ENCODE data around the gene FBLL1.
"Not testable (repeated sequence)": the region's sequence is repeated elsewhere in the genome, so short reads cannot be mapped to it uniquely, and the experiment has no call there.

The FBLL1 gene

DNA sequence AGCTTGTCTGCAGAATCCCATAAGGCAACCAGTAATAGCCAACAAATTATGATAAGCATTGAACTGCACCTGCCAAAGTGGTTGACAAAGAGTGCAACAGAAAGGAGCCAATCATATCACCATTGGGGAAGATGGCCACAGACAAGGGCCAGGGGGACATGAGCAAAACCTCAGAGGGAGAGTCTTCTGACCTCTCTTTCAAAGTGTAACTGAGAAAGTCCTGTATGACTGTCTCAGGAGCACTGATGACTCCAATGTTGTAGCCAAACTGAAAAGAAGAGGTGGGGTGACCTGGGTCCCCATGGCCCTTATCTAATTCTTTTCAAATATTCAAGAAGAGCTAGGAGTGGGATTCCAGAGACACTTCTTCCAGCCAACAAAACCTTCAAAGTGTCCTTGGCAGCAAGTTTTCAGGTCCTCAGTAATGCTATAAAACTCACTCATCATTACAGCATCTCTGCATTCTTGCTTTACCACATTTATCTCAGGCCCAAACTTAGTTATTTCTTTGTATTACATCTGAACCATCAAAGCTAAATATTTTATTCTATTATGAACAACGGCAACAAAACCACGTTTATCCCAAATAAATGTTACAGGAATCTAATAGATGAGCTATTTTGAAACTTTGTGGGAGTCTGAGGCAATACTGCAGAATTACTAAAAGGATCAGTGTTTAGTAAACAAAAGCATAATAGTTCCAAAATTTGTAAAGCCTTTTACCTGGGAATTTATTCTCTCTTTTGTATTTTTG, 24.4 kb downstream of the FBLL1 start:
- DNase-seq = no peak

DNA sequence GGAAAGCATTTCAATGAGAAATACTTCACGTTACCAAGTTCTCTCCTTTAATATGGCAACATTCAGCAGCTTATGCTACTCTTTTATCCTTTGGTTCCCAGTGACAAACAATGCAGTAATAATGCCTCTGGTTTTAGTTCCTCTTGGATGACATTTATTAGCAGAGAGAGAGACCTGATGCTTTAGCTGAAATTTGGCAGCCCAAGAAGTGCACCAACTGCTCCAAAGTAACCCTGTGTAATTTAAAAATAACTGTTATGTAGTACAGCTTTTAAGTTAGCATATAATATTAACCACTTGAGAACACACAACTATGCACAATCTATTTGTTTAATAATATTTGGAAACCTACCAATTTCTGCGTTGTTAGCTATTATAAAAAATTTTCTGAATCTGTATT, 28.3 kb downstream of the FBLL1 start:
- no peak for DNase-seq

DNA sequence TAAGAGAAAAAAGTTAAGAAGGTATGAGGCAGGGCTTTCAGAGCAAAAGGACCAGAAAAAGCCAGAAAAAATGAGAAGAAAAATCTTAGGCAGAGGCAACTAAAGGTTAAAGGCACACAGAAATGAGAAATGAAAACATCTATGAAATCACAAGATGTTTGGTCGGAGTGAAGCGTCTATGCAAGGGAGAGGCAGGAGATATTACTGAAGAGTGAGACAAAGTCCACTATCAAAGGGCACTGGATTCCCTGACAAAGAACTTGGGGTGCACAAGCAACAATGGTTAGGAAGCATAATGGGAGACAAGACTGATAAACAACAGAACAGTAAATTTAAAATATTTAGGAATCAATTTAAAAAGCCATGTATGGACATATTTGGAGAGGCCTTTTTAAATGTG, 33.2 kb downstream of the FBLL1 start:
- DNase-seq = no peak

DNA sequence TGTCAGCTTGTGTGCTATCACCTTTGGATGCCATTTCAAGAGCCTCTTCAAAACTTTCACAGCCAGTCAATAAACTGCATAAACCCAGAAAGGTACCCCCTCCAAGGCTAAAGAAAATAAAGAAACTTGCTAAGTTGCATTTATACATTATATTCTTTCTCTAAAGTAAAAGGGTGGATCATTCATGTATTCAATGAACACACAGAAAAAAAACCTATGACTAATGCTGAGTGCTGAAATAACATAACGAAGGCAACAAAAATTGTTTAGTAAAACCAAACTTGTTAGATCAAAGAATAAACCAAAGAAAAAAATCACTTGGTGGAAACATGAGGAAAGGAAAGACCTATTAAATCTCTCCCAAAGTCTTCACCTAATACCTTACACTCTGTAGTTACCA, 34.9 kb downstream of the FBLL1 start:
- DNase-seq = no peak

DNA sequence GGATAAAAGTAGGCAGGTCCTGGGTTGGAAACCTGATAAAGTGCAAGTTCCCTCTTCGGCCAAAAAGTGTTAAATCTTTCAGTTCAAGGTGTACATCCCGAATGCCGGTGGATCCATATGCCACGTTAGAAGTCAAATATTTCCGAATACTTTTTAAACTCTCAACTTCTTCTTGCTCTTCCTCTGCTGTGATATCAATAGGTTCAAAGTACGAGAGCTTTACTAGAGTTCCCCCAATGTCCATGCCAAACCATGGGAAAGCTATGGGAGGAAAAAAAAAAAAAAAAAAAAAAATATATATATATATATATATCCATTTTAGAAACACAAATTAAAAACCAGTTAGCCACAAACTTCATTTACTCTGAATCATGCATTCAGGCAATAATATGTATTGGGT, 39.6 kb downstream of the FBLL1 start:
- DNase-seq = no peak

DNA sequence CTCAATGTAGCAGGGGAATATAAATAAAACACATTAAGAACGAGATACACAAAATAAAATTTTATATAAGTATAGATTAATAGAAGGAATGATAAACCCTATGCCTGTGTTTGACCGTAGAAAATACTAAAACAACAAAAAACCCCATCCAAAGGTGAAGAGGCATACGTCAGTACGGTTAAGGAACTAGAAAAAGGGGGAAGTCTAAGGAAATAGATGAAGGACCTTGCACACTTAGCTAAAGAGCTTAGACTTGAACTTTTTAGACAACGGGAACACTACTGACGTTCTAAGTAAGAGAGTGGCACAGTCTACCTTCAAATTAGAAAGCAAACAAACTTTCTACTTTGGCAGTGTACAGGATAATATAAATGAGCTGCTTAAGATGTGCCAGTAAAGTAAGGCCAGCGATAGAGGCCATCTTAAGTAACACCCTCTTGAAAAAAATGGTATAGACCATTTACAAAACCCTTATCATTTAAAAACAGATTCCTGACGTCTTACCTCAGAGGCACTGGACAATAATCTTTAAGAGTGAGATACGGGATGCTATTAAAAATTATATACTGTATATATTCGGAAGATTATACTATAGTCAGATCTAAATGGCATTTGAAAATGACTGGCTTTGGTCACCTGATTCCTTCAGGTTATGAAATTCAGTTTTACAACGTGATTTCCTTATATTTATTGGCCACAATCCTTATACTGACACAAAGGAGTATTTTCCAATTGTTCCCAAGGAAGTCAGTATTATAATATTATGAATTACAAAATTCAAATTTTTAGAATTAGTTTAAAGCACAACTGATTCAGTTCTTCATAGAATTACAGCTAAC, 41.6 kb downstream of the FBLL1 start:
- no peak for DNase-seq

DNA sequence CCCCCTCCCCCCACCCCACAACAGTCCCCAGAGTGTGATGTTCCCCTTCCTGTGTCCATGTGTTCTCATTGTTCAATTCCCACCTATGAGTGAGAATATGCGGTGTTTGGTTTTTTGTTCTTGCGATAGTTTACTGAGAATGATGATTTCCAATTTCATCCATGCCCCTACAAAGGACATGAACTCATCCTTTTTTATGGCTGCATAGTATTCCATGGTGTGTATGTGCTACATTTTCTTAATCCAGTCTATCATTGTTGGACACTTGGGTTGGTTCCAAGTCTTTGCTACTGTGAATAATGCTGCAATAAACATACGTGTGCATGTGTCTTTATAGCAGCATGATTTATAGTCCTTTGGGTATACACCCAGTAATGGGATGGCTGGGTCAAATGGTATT, 44.6 kb downstream of the FBLL1 start:
- DNase-seq = not testable (repeated sequence)

DNA sequence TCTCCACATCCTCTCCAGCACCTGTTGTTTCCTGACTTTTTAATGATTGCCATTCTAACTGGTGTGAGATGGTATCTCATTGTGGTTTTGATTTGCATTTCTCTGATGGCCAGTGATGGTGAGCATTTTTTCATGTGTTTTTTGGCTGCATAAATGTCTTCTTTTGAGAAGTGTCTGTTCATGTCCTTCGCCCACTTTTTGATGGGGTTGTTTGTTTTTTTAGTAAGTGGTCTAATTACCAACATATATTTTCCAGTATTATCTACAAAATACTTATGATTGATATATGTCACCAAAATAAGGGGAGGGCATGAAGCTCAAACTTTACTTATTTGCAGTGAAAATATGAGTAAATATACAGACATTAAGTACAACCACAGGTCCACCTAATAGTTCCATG, 45.1 kb downstream of the FBLL1 start:
- not testable (repeated sequence) for DNase-seq

DNA sequence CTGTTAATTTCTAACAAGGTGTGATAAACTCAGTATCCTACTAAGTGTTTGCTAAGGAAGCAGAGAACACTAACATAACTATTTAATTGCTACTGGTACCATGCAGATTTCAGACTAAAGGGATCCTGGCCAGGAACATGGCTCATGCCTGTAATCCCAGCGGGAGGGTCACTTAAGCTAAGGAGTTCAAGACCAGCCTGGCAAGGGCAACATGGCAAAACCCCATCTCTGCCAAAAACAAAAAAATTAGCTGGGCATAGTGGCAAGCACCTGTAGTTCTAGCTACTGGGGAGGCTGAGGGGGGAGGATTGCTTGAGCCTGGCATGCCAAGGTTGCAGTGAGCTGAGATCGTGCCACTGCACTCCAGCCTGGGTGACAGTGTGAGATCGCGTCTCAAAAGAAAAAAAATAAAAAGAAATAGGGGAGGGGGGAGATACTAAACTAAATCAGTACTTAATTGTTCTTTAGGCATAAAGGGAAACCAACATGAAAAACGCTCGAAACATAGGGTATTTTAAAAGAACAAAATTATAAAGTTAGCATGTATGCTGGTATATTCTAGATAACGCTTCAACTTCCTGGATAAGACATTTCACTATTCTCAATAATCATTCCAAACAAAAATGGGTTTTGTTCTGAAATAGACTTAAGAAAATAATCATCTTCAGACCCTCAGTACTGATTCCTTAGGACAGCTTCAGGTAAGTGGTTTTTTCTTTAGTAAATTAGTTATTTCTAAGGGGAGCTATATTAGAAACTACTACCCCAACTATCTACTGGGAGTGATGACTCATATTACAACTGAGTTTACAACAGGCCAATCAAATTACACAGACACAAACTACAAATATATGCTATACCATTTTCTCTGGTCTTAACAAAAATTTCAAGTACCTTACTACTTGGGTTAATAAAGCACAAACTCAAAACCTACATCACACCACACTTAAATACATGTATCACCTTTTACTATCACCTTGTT, 46.6 kb downstream of the FBLL1 start:
- no peak for DNase-seq

DNA sequence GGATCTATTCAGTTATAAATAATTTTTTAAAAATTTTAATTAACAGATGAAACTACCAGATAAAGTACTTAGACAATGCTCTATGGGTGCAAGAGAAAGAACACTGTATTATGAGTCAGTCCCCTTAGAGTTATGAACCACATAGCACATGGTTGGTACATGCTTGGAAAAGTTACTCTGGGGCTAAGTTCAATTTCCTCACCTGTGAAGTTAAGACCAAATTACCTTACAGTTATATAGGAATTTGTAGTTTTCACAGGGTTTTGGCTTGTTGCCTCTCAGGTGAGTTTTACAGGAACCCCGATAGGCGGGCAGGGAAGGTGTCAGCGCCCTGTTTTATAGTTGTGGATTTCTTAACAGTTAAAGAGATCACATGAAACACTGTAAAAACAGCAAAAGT, 48.9 kb downstream of the FBLL1 start:
- DNase-seq = no peak

DNA sequence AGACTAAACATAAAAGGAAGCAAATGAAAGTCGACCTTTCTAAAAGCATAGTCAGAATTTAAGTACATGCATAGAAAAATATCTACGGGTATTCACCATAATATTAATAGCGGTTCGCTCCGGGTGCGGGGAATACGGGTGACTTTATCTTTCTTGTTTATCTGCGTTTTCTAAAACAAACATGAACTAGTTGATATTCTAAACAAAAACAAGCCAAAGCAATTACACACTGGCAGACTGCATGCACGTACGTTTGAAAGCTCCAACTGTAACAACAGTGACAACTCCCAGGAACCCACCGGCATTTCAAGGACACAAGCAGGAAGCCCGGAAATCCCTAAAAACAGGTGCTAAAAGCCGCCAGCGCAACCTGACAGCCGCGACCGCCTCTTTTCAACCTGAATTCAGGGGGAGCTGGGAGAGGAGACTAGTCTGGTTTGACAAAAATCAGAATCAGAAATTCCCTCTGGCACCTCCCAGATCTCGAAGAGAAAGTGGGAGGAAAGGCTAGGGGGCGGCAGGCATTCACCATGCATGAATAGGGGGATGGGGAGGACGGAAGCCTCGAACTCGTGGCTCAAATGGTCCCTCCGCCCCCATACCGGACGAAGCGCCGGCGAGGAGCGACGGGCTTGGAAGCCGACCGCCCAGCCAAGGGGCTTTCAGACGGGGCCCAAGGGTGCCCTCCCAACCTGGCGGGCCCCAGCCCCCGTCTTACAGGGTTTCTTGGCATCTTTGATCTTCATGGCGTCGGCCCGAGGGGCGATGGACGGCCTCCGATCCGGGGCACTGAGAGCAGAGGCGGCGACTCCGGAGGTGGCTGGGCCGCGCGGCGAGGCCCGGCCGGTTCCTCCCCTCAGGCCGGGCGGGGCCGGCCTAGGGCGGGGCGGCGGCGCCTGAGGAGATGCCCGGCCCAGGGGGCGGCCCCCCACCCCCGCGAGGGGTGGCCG, 49.7 kb downstream of the FBLL1 start, which contains the start of gene PANK3:
Gene PANK3, minus strand, starts transcription at position 831 of the 950 bp plus-strand sequence. Its CDS starts 85 bp downstream, at position 746.
- peak; percentile 33 for DNase-seq

DNA sequence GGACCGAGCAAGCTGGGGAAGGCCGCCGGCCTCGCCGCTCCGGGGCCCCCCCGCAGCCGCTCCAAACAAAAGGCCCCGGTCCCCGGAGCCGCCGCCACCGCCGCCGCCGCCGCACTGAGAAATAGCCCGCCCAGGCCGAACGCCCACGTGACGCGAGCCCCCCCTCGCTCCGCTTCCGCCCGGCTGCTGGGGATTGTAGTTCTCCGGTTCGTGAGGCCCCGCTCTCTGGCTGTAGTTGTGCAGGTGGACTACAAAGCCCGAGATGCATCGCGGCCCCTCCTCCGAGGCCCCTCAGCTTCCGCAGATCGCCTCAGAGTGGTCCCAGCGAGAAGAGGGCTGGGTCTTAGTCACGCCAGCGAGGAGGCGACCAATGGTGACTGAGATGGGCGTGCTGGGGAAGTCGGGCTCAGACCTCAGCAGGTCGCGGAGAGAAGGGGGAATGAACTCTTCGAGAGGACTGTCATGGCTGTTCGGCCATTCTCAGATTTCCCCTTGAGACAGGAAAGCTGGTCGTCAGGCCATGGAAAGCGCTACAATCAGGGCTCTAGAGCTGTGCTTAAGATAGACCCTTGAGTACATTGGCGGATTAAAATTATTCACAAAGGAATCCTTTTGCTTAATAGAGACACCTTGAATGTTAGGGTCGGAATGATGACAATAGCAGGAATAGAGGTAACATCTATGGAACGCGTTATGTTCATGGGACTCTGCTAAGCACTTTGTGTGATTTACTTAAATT, 50.6 kb downstream of the FBLL1 start:
- peak; percentile 92 for DNase-seq

DNA sequence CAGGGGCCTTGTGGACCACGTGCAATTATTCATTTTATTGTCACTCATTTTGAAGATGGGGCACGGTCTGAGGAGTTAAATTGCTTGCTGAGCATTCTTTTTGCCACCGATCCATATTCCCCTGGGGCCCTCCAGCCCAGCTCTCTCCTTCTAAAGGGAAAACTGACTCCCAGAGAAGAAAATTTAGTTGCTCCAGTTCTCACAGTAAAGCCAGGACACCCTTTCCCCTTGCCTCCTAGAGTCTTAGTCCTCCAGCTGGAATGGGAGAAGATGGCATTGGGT, 51.1 kb downstream of the FBLL1 start:
- no peak for DNase-seq
